ENCODE measurements around the gene STRBP. TPM values are rescaled to one million over a fixed set of nuclear protein-coding genes. Genes with fewer than 3 reads are reported as not detected.

Gene STRBP
- total RNA-seq, 1 experiment from 2014 or later, result 74.0 TPM

GRCh38 chr9:123083680-123084079, 184.7 kb downstream of the STRBP start:
- Mint-ChIP-seq H3K27me3 (ENCODE audit: low read depth) (no peaks in the 10 kb centered on the region), H3K9me3 (no peaks in the 10 kb centered on the region), H3K4me1 (peaks cover 12 to 17% of the 10 kb centered on the region in 2 experiments), H3K36me3 (ENCODE audit: insufficient read depth in 1 of 3, low read depth in 3 of 3) (peaks cover 13 to 67% (median 59%) of the 10 kb centered on the region in 3 experiments; a peak in 6 of 7 replicates), H3K27ac (no peak overlapping the region), H3K4me3 (no peak overlapping the region)
- Histone ChIP-seq H4K5ac (ENCODE audit: insufficient read length, low read depth, low read length) (no peak overlapping the region), H2BK12ac (ENCODE audit: insufficient read length, low read depth, low read length) (no peak overlapping the region), H4K8ac (replicated peaks; ENCODE audit: insufficient read length, low read depth, low read length) (no peak overlapping the region), H3K79me2 (ENCODE audit: insufficient read depth, low read length) (no peaks in the 10 kb centered on the region), H3K18ac (ENCODE audit: insufficient read length, low read depth, low read length) (no peak overlapping the region), H2BK5ac (ENCODE audit: insufficient read length, low read length) (no peak overlapping the region), H3K27me3 (ENCODE audit: insufficient read depth, low read length) (no peaks in the 10 kb centered on the region), H3K56ac (ENCODE audit: insufficient read length, low read depth, low read length) (no peak overlapping the region), H3K4me1 (ENCODE audit: insufficient read depth, low read length) (peaks cover 5% of the 10 kb centered on the region; the same call in 1 of the 2 replicates), H3K14ac (ENCODE audit: insufficient read depth, low read length) (no peak overlapping the region), H4K20me1 (ENCODE audit: control insufficient read depth, insufficient read depth, insufficient read length) (no peaks in the 10 kb centered on the region), H3K27ac (ENCODE audit: insufficient read length, low read depth, low read length) (no peak overlapping the region), H2BK20ac (ENCODE audit: low read depth, low read length, poor library complexity, severe bottlenecking) (no peak overlapping the region), H3K4ac (ENCODE audit: low read depth, low read length) (no peak overlapping the region), H2AFZ (ENCODE audit: low read length) (no peak overlapping the region), H3K9me3 (ENCODE audit: control insufficient read depth, low read depth, low read length) (no peaks in the 10 kb centered on the region), H2AK5ac (ENCODE audit: insufficient read length, low read length) (no peak overlapping the region), H3K79me1 (ENCODE audit: insufficient read depth, low read depth, low read length, poor library complexity, severe bottlenecking) (no peaks in the 10 kb centered on the region), H2BK120ac (ENCODE audit: low read depth, low read length, poor library complexity, severe bottlenecking) (no peak overlapping the region), H3T11ph (ENCODE audit: low read length) (no peak overlapping the region), H3K23ac (ENCODE audit: insufficient read length, low read depth, low read length) (no peak overlapping the region), H2BK15ac (ENCODE audit: low read depth, low read length) (no peak overlapping the region), H3K23me2 (ENCODE audit: insufficient read length, low read depth, low read length, poor library complexity, severe bottlenecking) (no peaks in the 10 kb centered on the region), H3K4me2 (ENCODE audit: insufficient read depth, insufficient read length, low read length) (no peak overlapping the region), H3K9ac (ENCODE audit: extremely low read depth, insufficient read length, low read length) (no peak overlapping the region), H4K91ac (ENCODE audit: insufficient read length, low read depth, low read length) (no peak overlapping the region)
- DNase-seq, result no peak
- no peak for TF ChIP-seq CTCF (conservative IDR thresholded peaks at IDR 0.05)
- WGBS (ENCODE audit: extremely low coverage, insufficient read length, low lambda C conversion rate), result no CpG with 5 or more reads among the region's 6 CpGs
